ENCODE data around the gene HS3ST2.

HS3ST2 gene

DNA sequence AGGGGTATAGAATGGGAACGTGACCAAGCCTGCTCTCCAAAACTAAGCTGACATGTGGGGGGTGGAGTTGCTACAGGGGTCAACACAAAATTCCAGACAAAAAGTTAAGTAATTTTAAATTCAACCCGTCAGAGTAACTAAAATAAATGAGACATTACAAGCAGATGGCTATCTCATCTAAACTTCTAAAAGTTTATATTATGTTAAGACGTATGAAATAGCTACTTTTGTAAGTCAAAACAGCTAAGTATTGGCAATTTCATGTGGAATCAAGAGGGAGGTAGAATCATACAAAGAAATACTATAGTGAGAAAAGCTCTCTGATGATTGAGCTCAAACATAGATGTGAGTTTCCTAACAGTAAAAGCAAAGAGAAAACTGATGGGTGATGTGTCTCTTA, 113.3 kb downstream of the HS3ST2 start:
- TF ChIP-seq ZFX (IDR thresholded peaks at IDR 0.05; ENCODE audit: borderline replicate concordance), result no peak
- TF ChIP-seq, protein P1, sequence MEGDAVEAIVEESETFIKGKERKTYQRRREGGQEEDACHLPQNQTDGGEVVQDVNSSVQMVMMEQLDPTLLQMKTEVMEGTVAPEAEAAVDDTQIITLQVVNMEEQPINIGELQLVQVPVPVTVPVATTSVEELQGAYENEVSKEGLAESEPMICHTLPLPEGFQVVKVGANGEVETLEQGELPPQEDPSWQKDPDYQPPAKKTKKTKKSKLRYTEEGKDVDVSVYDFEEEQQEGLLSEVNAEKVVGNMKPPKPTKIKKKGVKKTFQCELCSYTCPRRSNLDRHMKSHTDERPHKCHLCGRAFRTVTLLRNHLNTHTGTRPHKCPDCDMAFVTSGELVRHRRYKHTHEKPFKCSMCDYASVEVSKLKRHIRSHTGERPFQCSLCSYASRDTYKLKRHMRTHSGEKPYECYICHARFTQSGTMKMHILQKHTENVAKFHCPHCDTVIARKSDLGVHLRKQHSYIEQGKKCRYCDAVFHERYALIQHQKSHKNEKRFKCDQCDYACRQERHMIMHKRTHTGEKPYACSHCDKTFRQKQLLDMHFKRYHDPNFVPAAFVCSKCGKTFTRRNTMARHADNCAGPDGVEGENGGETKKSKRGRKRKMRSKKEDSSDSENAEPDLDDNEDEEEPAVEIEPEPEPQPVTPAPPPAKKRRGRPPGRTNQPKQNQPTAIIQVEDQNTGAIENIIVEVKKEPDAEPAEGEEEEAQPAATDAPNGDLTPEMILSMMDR (IDR thresholded peaks at IDR 0.05), result no peak
- no peak overlapping the region for H3K27ac ChIP-seq

DNA sequence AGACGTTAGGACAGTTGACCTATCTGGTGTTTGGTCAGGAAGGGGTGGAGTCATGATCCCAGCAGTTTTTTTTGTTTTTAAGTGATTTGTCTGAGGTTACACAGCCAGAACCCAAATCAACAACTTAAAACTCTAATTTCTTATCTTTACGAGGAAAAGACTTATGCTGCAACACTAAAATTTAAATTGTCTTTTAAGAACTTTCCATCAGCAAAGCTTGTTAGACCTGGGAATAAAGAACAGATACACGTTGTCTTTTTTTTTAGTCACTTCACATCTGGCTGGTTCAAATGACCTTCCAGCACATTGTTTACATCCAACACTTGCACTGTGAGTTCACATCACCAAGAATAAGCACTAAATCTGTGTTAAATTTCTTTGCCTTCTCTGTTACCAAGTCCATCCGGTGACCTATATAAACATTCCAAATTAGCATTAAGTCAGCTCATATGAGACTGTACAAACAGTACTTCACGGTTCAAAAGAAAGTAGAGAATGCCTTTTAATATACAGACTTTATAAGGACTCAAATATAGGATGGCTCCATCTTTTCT, 115.0 kb downstream of the HS3ST2 start:
- no peak overlapping the region for H3K27ac ChIP-seq
- no peak for TF ChIP-seq ZFX (IDR thresholded peaks at IDR 0.05; ENCODE audit: borderline replicate concordance)
- TF ChIP-seq, protein P1 (IDR thresholded peaks at IDR 0.05), result no peak

DNA sequence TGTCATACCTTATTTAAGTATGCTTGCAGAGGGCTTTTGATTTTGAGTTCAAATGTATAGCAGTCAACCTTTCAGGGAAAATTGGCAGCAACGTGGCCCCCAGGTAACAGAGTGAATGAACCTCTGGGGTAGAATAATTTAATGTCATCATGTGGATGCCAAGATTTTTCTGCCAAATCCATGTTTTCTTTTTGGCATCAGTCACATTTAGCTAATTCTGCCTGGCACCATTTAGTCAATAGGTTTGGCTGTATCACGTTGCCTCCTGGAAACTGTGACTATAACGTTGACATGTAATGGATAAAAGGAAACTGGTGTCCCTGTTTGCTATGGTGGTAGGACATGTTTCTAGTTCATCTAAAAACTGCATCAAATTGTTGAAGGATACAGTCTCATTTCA, 115.5 kb downstream of the HS3ST2 start:
- H3K27ac ChIP-seq, result no peak overlapping the region
- TF ChIP-seq ZFX (IDR thresholded peaks at IDR 0.05; ENCODE audit: borderline replicate concordance), result no peak
- TF ChIP-seq, protein P1 (IDR thresholded peaks at IDR 0.05), result no peak

DNA sequence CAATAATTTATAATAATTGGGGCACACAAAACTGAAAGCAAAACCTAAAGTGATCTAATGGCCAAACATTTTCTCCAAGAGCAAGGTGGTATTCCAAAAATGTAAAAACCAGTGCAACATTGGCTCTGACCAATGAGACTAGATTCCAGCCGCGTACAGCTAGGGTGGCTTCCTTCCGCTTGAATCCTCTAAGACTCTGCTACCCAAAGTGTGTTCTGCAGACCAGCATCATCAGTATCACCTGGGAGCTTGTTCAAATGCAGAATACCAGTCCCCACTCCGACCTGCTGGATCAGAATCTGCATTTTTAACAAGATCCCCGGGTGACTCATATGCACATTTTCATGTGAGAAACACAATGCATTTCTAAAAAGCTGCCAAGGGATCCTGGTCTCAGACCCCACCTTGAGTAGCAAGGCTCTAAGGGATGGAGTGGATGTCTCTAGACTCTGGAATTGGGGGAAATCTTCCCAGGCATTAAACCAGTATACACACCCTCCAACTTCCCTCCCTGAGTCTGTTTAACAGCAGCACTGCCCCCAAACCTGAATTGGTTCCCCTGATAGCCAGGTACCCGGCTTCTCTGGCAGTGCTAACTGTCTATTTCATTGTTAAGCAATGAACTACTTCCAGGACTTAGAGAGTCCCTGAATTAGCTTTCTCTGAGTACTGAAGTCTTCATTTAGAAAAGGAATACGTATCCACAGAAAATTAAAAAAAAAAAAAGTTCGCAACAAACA, 118.2 kb downstream of the HS3ST2 start:
- no peak overlapping the region for H3K27ac ChIP-seq
- no peak for TF ChIP-seq ZFX (IDR thresholded peaks at IDR 0.05; ENCODE audit: borderline replicate concordance)
- TF ChIP-seq, protein P1 (IDR thresholded peaks at IDR 0.05), result no peak

DNA sequence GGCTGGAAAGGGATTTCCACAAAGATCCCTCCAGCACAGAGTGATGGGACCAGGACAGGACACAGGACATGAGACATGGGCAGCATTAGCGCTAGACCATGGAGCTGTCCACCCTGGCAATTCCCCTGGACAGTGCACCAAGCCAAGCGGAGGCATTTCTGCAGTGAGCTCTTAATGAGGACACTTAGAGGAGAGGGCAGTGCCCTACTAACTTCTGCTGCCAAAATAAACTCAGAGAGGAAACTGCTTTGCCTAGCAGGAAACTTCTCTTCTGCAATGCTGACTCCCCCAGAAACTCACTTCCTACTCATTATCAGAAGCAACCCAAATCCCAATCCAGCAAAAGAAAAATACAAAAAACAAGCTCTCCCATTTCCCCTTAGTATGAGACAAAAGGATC, 119.2 kb downstream of the HS3ST2 start:
- TF ChIP-seq, protein P1 (IDR thresholded peaks at IDR 0.05), result no peak
- no peak for TF ChIP-seq ZFX (IDR thresholded peaks at IDR 0.05; ENCODE audit: borderline replicate concordance)
- no peak overlapping the region for H3K27ac ChIP-seq

DNA sequence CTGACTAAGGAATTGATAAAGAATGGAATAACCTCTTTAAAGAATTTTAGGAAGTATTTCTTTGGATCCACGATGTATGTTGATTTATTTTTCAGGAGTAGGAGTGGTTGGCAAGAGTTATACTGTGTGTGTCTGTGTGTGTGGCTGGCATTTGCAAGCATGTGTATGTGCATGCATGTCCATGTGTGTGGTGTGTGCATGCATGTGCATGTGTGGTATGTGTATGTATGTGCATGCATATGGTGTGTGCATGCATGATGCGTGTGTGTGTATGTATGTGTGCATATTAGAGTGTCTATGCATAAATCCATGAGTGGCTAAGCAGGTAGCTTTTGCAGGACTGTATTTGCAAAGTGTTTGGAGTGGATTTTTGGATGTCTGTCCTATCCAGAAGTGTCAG, 120.8 kb downstream of the HS3ST2 start:
- no peak for TF ChIP-seq ZFX (IDR thresholded peaks at IDR 0.05; ENCODE audit: borderline replicate concordance)
- TF ChIP-seq, protein P1 (IDR thresholded peaks at IDR 0.05), result no peak
- no peak overlapping the region for H3K27ac ChIP-seq

DNA sequence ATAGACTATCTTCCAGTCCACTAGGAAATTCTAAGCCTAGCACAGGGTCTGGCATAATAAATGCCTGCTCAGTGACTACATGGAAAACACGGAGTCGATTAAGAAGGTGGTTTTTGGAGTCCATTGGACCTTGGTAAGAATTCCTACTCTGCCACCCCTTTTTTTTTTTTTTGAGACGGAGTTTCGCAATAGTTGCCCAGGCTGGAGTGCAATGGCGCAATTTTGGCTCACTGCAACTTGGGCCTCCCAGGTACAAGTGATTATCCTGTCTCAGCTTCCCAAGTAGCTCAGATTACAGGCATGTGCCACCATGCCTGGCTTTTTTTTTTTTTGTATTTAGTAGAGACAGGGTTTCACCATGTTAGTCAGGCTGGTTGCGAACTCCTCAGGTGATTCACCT, 123.2 kb downstream of the HS3ST2 start:
- TF ChIP-seq ZFX (IDR thresholded peaks at IDR 0.05; ENCODE audit: borderline replicate concordance), result no peak
- TF ChIP-seq, protein P1 (IDR thresholded peaks at IDR 0.05), result no peak
- H3K27ac ChIP-seq, result no peak overlapping the region
